HepG2 (cell line): ENCODE measurements around the gene ABCD4. TPM values are rescaled to one million over a fixed set of nuclear protein-coding genes. Genes with fewer than 3 reads are reported as not detected.

Source experiments
- BHLHE40 ChIP-seq: IDR thresholded peaks from 2 replicates; pipeline ENCODE4 v1.6.1; 2011; ENCODE audit warnings: low read length, improper control_type of control experiment
- HDAC1 ChIP-seq: sonication (generic); formaldehyde crosslinking; IDR thresholded peaks from 2 replicates; pipeline ENCODE4 v1.5.1; 2020; ENCODE audit warnings: mild to moderate bottlenecking, missing genetic modification reagents
- HES4 ChIP-seq: sonication (generic); formaldehyde crosslinking; IDR thresholded peaks from 2 replicates; pipeline ENCODE4 v1.9.0; 2021; ENCODE audit warnings: mild to moderate bottlenecking, missing genetic modification reagents, borderline replicate concordance
- HOXA9 ChIP-seq: sonication (generic); formaldehyde crosslinking; IDR thresholded peaks from 2 replicates; pipeline ENCODE4 v1.8.1; 2022; ENCODE audit warnings: missing genetic modification reagents, mild to moderate bottlenecking, moderate library complexity, borderline replicate concordance
- IKZF5 ChIP-seq: IDR thresholded peaks from 2 replicates; pipeline ENCODE4 v1.6.1; 2018; ENCODE audit warnings: missing genetic modification reagents, mild to moderate bottlenecking, missing compliant biosample characterization
- MAFF ChIP-seq: IDR thresholded peaks from 2 replicates; pipeline ENCODE4 v1.6.1; 2011; ENCODE audit warnings: low read depth, low read length, improper control_type of control experiment
- MED1 ChIP-seq: sonication (generic); formaldehyde crosslinking; IDR thresholded peaks from 2 replicates; pipeline ENCODE4 v1.4.0; 2020; ENCODE audit warnings: missing genetic modification reagents
- NCOA2 ChIP-seq: sonication (generic); formaldehyde crosslinking; IDR thresholded peaks from 2 replicates; pipeline ENCODE4 v1.8.0; 2022; ENCODE audit warnings: inconsistent platforms
- POLR2A ChIP-seq, 2 experiments: IDR thresholded peaks; 2 replicates each; pipeline ENCODE4 v1.6.1; 2011; ENCODE audit warnings: low read depth in 2 of 2, low read length in 2 of 2, mild to moderate bottlenecking in 1 of 2, moderate library complexity in 1 of 2; ENCODE audit not compliant: insufficient read depth in 1 of 2
- SMAD3 ChIP-seq: sonication (generic); formaldehyde crosslinking; IDR thresholded peaks from 2 replicates; pipeline ENCODE4 v1.4.0; 2020; ENCODE audit warnings: missing genetic modification reagents
- TEAD2 ChIP-seq: sonication (generic); formaldehyde crosslinking; IDR thresholded peaks from 2 replicates; pipeline ENCODE4 v1.9.0; 2021; ENCODE audit warnings: missing genetic modification reagents
- ZBTB20 ChIP-seq: sonication (generic); formaldehyde crosslinking; IDR thresholded peaks from 2 replicates; pipeline ENCODE4 v1.8.1; 2023; ENCODE audit warnings: missing genetic modification reagents, low read depth, mild to moderate bottlenecking, borderline replicate concordance
- ZFP36L1 ChIP-seq: sonication (generic); formaldehyde crosslinking; IDR thresholded peaks from 2 replicates; pipeline ENCODE4 v1.8.0; 2022; ENCODE audit warnings: mild to moderate bottlenecking, missing genetic modification reagents, moderate library complexity
- ZFP37 ChIP-seq: sonication (generic); formaldehyde crosslinking; IDR thresholded peaks from 2 replicates; pipeline ENCODE4 v1.4.0; 2020; ENCODE audit warnings: missing genetic modification reagents, borderline replicate concordance
- ZNF274 ChIP-seq: sonication (generic); formaldehyde crosslinking; IDR thresholded peaks from 2 replicates; pipeline ENCODE4 v1.5.1; 2020; ENCODE audit warnings: mild to moderate bottlenecking, missing genetic modification reagents
- ZNF547 ChIP-seq: sonication (generic); formaldehyde crosslinking; IDR thresholded peaks from 2 replicates; pipeline ENCODE4 v1.5.1; 2020; ENCODE audit warnings: mild to moderate bottlenecking, missing genetic modification reagents
- ZNF773 ChIP-seq: sonication (generic); formaldehyde crosslinking; IDR thresholded peaks from 2 replicates; pipeline ENCODE4 v1.4.0; 2020; ENCODE audit warnings: missing genetic modification reagents, borderline replicate concordance
- ZNF878 ChIP-seq: sonication (generic); formaldehyde crosslinking; IDR thresholded peaks from 2 replicates; pipeline ENCODE4 v1.8.1; 2023; ENCODE audit warnings: mild to moderate bottlenecking, missing genetic modification reagents, moderate library complexity
- ZNF883 ChIP-seq: sonication (generic); formaldehyde crosslinking; IDR thresholded peaks from 2 replicates; pipeline ENCODE4 v1.5.1; 2020; ENCODE audit warnings: mild to moderate bottlenecking, missing genetic modification reagents; ENCODE audit errors: not compliant biosample characterization
- polyA plus RNA-seq, 8 experiments: library from polyadenylated mRNA; depleted of rRNA in 3 of 8; stranded (reverse) in 7 of 8; unstranded in 1 of 8; fragments of >200 nt; fragmentation: Illumina TruSeq in 4 of 8; extraction: Trizol in 4 of 8; gene quantifications; 2 replicates each; pipeline versions ENCODE4 v1.2.1 to v1.2.3, GENCODE V29; 2011 to 2016; ENCODE audit warnings: low read depth in 4 of 8, missing spikeins in 1 of 8, mixed read lengths in 1 of 8; ENCODE audit not compliant: insufficient read depth in 1 of 8
- total RNA-seq, 5 experiments: library from RNA; depleted of rRNA; stranded (reverse); fragments of >200 nt; fragmentation: Illumina TruSeq; extraction: Trizol; gene quantifications; 2 replicates each; pipeline ENCODE4 v1.2.3, GENCODE V29; 2016; ENCODE audit warnings: low read depth in 1 of 5
- TF ChIP-seq, protein P1 (sequence below), 2 experiments: sonication (generic) in 1 of 2; formaldehyde crosslinking in 1 of 2; IDR thresholded peaks; 2 replicates each; pipeline versions ENCODE4 v1.4.0 to v1.6.1; 2018 to 2020; ENCODE audit warnings: missing genetic modification reagents in 2 of 2, borderline replicate concordance in 1 of 2, low read depth in 1 of 2, mild to moderate bottlenecking in 1 of 2, missing biosample characterization in 1 of 2
- TF ChIP-seq, protein P2 (sequence below): IDR thresholded peaks from 2 replicates; pipeline ENCODE4 v1.6.1; 2016; ENCODE audit warnings: low read depth
- TF ChIP-seq, protein P3 (sequence below): sonication (generic); formaldehyde crosslinking; IDR thresholded peaks from 2 replicates; pipeline ENCODE4 v1.9.0; 2021; ENCODE audit warnings: missing genetic modification reagents, borderline replicate concordance
- TF ChIP-seq, protein P4 (sequence below): IDR thresholded peaks from 2 replicates; pipeline ENCODE4 v1.6.1; 2016; ENCODE audit warnings: missing genetic modification reagents, missing compliant biosample characterization

Gene ABCD4
- total and polyA plus RNA-seq, 2 of the 13 experiments (the other 11 are each of a cell fraction or from before 2014, with no cell fraction given), result 47.5 to 50.5 TPM

DNA sequence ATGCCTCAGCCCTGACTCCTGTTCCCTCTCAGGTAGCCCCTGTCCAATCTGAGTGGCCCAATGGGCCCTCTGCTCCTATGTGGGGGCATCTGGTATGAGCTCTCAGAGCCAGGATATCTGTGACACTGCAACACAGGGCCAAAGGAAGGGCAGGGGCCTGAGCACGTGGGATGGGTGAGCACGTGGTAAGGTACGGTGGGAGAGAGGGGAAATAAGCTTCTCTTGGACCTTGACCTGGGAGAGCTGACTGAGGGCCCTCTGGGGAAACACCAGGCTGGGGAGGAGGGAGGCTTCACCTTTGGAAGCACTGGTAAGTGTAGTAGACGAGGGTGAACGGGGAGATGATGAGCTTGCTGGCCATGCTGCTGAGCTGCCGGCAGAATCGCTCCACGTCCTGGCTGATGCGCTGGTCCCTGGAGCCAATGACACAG lies 6.7 kb downstream of the ABCD4 start (continued):
- peak; percentile 90; the same call in 1 of the 2 replicates for TF ChIP-seq ZFP36L1 (CRISPR knock-in tag)
- TF ChIP-seq, protein P1, sequence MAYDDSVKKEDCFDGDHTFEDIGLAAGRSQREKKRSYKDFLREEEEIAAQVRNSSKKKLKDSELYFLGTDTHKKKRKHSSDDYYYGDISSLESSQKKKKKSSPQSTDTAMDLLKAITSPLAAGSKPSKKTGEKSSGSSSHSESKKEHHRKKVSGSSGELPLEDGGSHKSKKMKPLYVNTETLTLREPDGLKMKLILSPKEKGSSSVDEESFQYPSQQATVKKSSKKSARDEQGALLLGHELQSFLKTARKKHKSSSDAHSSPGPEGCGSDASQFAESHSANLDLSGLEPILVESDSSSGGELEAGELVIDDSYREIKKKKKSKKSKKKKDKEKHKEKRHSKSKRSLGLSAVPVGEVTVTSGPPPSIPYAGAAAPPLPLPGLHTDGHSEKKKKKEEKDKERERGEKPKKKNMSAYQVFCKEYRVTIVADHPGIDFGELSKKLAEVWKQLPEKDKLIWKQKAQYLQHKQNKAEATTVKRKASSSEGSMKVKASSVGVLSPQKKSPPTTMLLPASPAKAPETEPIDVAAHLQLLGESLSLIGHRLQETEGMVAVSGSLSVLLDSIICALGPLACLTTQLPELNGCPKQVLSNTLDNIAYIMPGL (CRISPR knock-in tag; IDR thresholded peaks at IDR 0.05; ENCODE audit: borderline replicate concordance in 1 of 2, low read depth in 1 of 2), result 0 out of 4 replicates have a peak, but pooled peaks of 1 of the 2 experiments have one; percentile 35
- TF ChIP-seq IKZF5 (CRISPR knock-in tag), result peak; percentile 73
- TF ChIP-seq NCOA2 (CRISPR knock-in tag), result 0 out of 2 replicates have a peak, but pooled peaks have one; percentile 13
- TF ChIP-seq ZFP37 (CRISPR knock-in tag), result peak; percentile 84; the same call in 1 of the 2 replicates
- TF ChIP-seq ZBTB20 (CRISPR knock-in tag), result peak; percentile 82; the same call in 1 of the 2 replicates
- TF ChIP-seq, protein P2, sequence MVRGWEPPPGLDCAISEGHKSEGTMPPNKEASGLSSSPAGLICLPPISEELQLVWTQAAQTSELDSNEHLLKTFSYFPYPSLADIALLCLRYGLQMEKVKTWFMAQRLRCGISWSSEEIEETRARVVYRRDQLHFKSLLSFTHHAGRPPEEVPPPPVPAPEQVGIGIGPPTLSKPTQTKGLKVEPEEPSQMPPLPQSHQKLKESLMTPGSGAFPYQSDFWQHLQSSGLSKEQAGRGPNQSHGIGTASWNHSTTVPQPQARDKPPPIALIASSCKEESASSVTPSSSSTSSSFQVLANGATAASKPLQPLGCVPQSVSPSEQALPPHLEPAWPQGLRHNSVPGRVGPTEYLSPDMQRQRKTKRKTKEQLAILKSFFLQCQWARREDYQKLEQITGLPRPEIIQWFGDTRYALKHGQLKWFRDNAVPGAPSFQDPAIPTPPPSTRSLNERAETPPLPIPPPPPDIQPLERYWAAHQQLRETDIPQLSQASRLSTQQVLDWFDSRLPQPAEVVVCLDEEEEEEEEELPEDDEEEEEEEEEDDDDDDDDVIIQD (CRISPR knock-in tag), result peak; percentile 69; the same call in 1 of the 2 replicates
- TF ChIP-seq ZNF883 (CRISPR knock-in tag), result peak; percentile 59
- TF ChIP-seq MAFF, result no peak
- TF ChIP-seq HES4 (CRISPR knock-in tag), result peak; percentile 82
- peak; percentile 69; the same call in 1 of the 2 replicates for TF ChIP-seq HOXA9
- peak; percentile 73 for TF ChIP-seq MED1 (CRISPR knock-in tag)
- peak; percentile 53; the same call in 1 of the 2 replicates for TF ChIP-seq SMAD3
- TF ChIP-seq POLR2A (IDR thresholded peaks at IDR 0.05; ENCODE audit: insufficient read depth in 1 of 2, low read depth in 2 of 2, low read length in 2 of 2), result peak in 1 of 2 experiments; percentile 32; a peak in 1 of 4 replicates
- peak; percentile 62; the same call in 1 of the 2 replicates for TF ChIP-seq ZNF547
- TF ChIP-seq, protein P3, sequence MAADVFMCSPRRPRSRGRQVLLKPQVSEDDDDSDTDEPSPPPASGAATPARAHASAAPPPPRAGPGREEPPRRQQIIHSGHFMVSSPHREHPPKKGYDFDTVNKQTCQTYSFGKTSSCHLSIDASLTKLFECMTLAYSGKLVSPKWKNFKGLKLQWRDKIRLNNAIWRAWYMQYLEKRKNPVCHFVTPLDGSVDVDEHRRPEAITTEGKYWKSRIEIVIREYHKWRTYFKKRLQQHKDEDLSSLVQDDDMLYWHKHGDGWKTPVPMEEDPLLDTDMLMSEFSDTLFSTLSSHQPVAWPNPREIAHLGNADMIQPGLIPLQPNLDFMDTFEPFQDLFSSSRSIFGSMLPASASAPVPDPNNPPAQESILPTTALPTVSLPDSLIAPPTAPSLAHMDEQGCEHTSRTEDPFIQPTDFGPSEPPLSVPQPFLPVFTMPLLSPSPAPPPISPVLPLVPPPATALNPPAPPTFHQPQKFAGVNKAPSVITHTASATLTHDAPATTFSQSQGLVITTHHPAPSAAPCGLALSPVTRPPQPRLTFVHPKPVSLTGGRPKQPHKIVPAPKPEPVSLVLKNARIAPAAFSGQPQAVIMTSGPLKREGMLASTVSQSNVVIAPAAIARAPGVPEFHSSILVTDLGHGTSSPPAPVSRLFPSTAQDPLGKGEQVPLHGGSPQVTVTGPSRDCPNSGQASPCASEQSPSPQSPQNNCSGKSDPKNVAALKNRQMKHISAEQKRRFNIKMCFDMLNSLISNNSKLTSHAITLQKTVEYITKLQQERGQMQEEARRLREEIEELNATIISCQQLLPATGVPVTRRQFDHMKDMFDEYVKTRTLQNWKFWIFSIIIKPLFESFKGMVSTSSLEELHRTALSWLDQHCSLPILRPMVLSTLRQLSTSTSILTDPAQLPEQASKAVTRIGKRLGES (CRISPR knock-in tag), result 0 out of 2 replicates have a peak, but pooled peaks have one; percentile 23
- no peak for TF ChIP-seq TEAD2 (CRISPR knock-in tag)
- peak; percentile 83 for TF ChIP-seq HDAC1 (CRISPR knock-in tag)
- TF ChIP-seq ZNF274 (CRISPR knock-in tag), result 0 out of 2 replicates have a peak, but pooled peaks have one; percentile 64
- TF ChIP-seq, protein P4, sequence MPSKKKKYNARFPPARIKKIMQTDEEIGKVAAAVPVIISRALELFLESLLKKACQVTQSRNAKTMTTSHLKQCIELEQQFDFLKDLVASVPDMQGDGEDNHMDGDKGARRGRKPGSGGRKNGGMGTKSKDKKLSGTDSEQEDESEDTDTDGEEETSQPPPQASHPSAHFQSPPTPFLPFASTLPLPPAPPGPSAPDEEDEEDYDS (CRISPR knock-in tag), result peak; percentile 32; the same call in 1 of the 2 replicates
- 0 out of 2 replicates have a peak, but pooled peaks have one; percentile 47 for TF ChIP-seq ZNF773 (CRISPR knock-in tag)
- TF ChIP-seq ZNF878, result peak; percentile 80; the same call in 1 of the 2 replicates
- peak; percentile 60 for TF ChIP-seq BHLHE40
